ENCODE results near the gene NPPB. TPM values are rescaled to one million over a fixed set of nuclear protein-coding genes. Genes with fewer than 3 reads are reported as not detected.

Gene NPPB
- total and polyA plus RNA-seq, 8 donors = not detected

DNA sequence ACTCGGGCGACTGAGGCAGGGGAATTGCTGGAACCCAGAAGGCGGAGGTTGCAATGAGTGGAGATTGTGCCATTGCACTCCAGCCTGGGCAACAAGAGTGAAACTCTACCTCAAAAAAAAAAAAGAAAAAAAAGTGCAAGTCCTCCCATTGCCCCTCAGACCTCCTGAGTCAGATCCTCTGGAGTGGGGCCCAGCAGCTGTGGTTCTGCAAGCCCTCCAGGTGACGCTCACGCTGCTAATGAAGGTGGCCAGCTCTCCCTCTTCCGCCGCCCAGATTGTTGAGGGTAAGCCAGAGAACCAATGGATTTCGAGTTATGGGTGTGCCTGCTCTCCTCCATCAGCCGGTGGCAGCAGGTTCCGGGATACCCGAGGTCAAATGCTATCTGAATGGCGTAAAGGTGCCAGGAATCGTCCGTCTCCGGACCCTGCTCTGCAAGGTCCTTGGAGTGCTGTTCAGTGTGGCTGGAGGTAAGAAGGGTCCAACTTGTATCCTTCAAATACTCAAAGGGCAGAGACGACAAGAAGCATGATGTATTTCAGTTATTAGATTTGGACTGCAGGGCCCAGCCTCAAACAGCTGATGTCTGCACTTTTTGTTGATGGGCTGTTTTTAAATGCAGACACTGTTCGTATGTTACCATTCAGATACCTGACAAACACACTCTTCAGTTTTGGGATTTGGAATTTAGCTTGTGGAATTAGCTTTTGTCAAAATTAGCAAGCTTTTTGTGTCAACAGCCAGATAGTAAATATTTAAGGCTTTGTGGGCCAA, 35.2 kb downstream of the NPPB start:
- no peaks in the 10 kb centered on the region for H3K4me1 ChIP-seq
- H3K9me3 ChIP-seq = no peaks in the 10 kb centered on the region
- intact Hi-C loops (cut with DNase I) = no loop called here
- no peak for DNase-seq
- no peaks in the 10 kb centered on the region for H3K27me3 ChIP-seq
- no peak overlapping the region for H3K27ac ChIP-seq
- H3K4me3 ChIP-seq = no peak overlapping the region
- peaks cover 0 to 99% of the 10 kb centered on the region in 2 donors for H3K36me3 ChIP-seq
- ATAC-seq = no peak
- TF ChIP-seq, protein P1, sequence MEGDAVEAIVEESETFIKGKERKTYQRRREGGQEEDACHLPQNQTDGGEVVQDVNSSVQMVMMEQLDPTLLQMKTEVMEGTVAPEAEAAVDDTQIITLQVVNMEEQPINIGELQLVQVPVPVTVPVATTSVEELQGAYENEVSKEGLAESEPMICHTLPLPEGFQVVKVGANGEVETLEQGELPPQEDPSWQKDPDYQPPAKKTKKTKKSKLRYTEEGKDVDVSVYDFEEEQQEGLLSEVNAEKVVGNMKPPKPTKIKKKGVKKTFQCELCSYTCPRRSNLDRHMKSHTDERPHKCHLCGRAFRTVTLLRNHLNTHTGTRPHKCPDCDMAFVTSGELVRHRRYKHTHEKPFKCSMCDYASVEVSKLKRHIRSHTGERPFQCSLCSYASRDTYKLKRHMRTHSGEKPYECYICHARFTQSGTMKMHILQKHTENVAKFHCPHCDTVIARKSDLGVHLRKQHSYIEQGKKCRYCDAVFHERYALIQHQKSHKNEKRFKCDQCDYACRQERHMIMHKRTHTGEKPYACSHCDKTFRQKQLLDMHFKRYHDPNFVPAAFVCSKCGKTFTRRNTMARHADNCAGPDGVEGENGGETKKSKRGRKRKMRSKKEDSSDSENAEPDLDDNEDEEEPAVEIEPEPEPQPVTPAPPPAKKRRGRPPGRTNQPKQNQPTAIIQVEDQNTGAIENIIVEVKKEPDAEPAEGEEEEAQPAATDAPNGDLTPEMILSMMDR (IDR thresholded peaks at IDR 0.05) = no peak

GRCh38 chr1:11822091-11822490, 36.7 kb downstream of the NPPB start:
- TF ChIP-seq, protein P1 (IDR thresholded peaks at IDR 0.05) = no peak
- Histone ChIP-seq H3K9me3 (no peaks in the 10 kb centered on the region), H3K4me3 (no peak overlapping the region), H3K4me1 (no peaks in the 10 kb centered on the region), H3K36me3 (peaks cover 0 to 99% of the 10 kb centered on the region in 2 donors), H3K27me3 (no peaks in the 10 kb centered on the region), H3K27ac (no peak overlapping the region)
- ATAC-seq (no peak), DNase-seq (no peak)
- intact Hi-C loops (cut with DNase I) = no loop called here

DNA sequence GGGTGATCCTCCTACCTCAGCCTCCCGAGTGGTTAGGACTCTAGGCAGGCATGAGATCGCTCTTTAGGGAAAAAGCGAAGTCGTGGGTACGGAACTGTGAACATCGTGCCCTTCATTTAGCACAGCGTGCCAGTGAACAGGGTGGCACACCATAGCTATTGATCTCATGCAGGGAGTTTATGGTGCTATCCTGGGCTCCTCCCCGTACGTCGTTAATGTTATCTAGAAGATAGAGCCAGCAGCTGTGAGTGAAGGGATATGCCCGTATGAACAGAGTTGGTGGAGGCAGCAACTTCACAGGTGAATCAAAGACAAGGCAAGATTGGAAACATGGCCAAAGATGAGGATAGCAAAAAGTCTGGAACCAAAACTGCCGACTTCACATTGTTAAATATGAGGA, 41.6 kb downstream of the NPPB start:
- Histone ChIP-seq H3K27me3 (no peaks in the 10 kb centered on the region), H3K27ac (no peak overlapping the region), H3K36me3 (peaks cover 0 to 86% of the 10 kb centered on the region in 2 donors), H3K4me3 (no peak overlapping the region), H3K9me3 (no peaks in the 10 kb centered on the region), H3K4me1 (peaks cover 0 to 30% of the 10 kb centered on the region in 2 donors)
- intact Hi-C loops (cut with DNase I) = no loop called here
- no peak for DNase-seq
- no peak for ATAC-seq
- TF ChIP-seq, protein P1 (IDR thresholded peaks at IDR 0.05) = no peak

DNA sequence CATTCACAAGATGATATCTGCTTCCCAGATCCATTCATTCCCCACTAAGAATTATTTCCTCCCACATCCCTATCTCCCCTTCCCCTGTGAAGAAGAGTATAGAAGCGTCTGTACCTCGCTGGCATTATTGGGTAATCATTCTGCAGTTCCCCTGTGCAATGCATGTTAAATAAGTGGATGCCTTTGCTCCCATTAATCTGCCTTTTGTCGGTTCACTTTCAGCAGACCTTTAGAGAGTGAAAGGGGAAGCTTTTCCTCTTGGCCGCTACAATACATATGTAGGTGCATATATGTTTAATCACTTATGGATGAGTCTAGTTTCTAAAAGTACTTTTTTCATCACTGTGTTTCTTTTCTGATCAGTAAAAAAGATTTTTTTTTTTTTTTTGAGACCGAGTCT, 45.7 kb downstream of the NPPB start:
- Histone ChIP-seq H3K27me3 (no peaks in the 10 kb centered on the region), H3K4me1 (peaks cover 0 to 55% of the 10 kb centered on the region in 2 donors), H3K36me3 (peaks cover 0 to 80% of the 10 kb centered on the region in 2 donors), H3K4me3 (no peak overlapping the region), H3K9me3 (no peaks in the 10 kb centered on the region), H3K27ac (no peak overlapping the region)
- ATAC-seq = no peak
- intact Hi-C loops (cut with DNase I) = no loop called here
- no peak for DNase-seq
- TF ChIP-seq, protein P1 (IDR thresholded peaks at IDR 0.05) = no peak

Other genes starting within 250 kb of the NPPB start
- 10 to 100 TPM in 1 of 2 donors, 1 to 10 TPM in 1; 8.0 to 12.7 TPM for gene FBXO2, start 204.5 kb downstream of the NPPB start, total RNA-seq
- gene FBXO2, start 204.5 kb downstream of the NPPB start, polyA plus RNA-seq (ENCODE audit: insufficient read length in 6 of 6) = under 1 TPM; 0.57 to 0.92 (median 0.76) TPM
- gene FBXO44, start 204.1 kb downstream of the NPPB start, total RNA-seq = 10 to 100 TPM; 13.8 to 21.1 TPM
- gene FBXO44, start 204.1 kb downstream of the NPPB start, polyA plus RNA-seq (ENCODE audit: insufficient read length in 6 of 6) = 10 to 100 TPM; 12.1 to 17.1 (median 14.6) TPM
- gene FBXO6, start 194.7 kb downstream of the NPPB start, total RNA-seq = 10 to 100 TPM; 13.4 to 15.2 TPM
- 1 to 10 TPM; 4.7 to 7.1 (median 5.8) TPM for gene FBXO6, start 194.7 kb downstream of the NPPB start, polyA plus RNA-seq (ENCODE audit: insufficient read length in 6 of 6)
- 10 to 100 TPM; 25.7 to 28.0 TPM for gene MAD2L2, start 177.8 kb downstream of the NPPB start, total RNA-seq
- 10 to 100 TPM; 44.5 to 56.1 (median 46.8) TPM for gene MAD2L2, start 177.8 kb downstream of the NPPB start, polyA plus RNA-seq (ENCODE audit: insufficient read length in 6 of 6)
- gene DRAXIN, start 167.2 kb downstream of the NPPB start, total RNA-seq = under 1 TPM; 0.10 to 0.61 TPM
- gene DRAXIN, start 167.2 kb downstream of the NPPB start, polyA plus RNA-seq (ENCODE audit: insufficient read length in 6 of 6) = 1 to 10 TPM; 2.2 to 3.2 (median 2.5) TPM
- 10 to 100 TPM; 49.0 to 95.8 TPM for gene AGTRAP, start 122.8 kb downstream of the NPPB start, total RNA-seq
- gene AGTRAP, start 122.8 kb downstream of the NPPB start, polyA plus RNA-seq (ENCODE audit: insufficient read length in 6 of 6) = 10 to 100 TPM; 24.7 to 29.8 (median 27.5) TPM
- 10 to 100 TPM in 1 of 2 donors, 1 to 10 TPM in 1; 5.7 to 14.4 TPM for gene C1orf167, start 96.8 kb downstream of the NPPB start, total RNA-seq
- under 1 TPM in 3 of 6 donors, not detected in 3; 0.24 to 0.64 (median 0.54) TPM for gene C1orf167, start 96.8 kb downstream of the NPPB start, polyA plus RNA-seq (ENCODE audit: insufficient read length in 6 of 6)
- 10 to 100 TPM; 34.2 to 44.5 TPM for gene MTHFR, start 53.0 kb downstream of the NPPB start, total RNA-seq
- gene MTHFR, start 53.0 kb downstream of the NPPB start, polyA plus RNA-seq (ENCODE audit: insufficient read length in 6 of 6) = 10 to 100 TPM; 16.5 to 29.3 (median 22.3) TPM
- gene CLCN6, start 52.8 kb downstream of the NPPB start, total RNA-seq = 10 to 100 TPM; 17.7 to 43.4 TPM
- 10 to 100 TPM; 17.2 to 23.9 (median 20.7) TPM for gene CLCN6, start 52.8 kb downstream of the NPPB start, polyA plus RNA-seq (ENCODE audit: insufficient read length in 6 of 6)
- gene NPPA, start 11.2 kb downstream of the NPPB start, total RNA-seq = 1 to 10 TPM; 1.6 to 2.7 TPM
- 1 to 10 TPM in 3 of 6 donors, under 1 TPM in 3; 0.51 to 1.8 (median 0.92) TPM for gene NPPA, start 11.2 kb downstream of the NPPB start, polyA plus RNA-seq (ENCODE audit: insufficient read length in 6 of 6)
- 10 to 100 TPM; 42.9 to 43.3 TPM for gene KIAA2013, start 67.5 kb upstream of the NPPB start, total RNA-seq
- 10 to 100 TPM; 26.2 to 33.3 (median 31.1) TPM for gene KIAA2013, start 67.5 kb upstream of the NPPB start, polyA plus RNA-seq (ENCODE audit: insufficient read length in 6 of 6)
- gene PLOD1, start 75.8 kb upstream of the NPPB start, total RNA-seq = 100 to 1,000 TPM; 114 to 159 TPM
- 100 to 1,000 TPM; 122 to 153 (median 131) TPM for gene PLOD1, start 75.8 kb upstream of the NPPB start, polyA plus RNA-seq (ENCODE audit: insufficient read length in 6 of 6)
- 10 to 100 TPM; 75.4 to 82.0 TPM for gene MFN2, start 121.5 kb upstream of the NPPB start, total RNA-seq
- gene MFN2, start 121.5 kb upstream of the NPPB start, polyA plus RNA-seq (ENCODE audit: insufficient read length in 6 of 6) = 10 to 100 TPM; 45.4 to 53.6 (median 49.1) TPM
- gene MIIP, start 160.6 kb upstream of the NPPB start, total RNA-seq = 10 to 100 TPM; 26.8 to 42.3 TPM
- 10 to 100 TPM; 15.4 to 30.8 (median 20.4) TPM for gene MIIP, start 160.6 kb upstream of the NPPB start, polyA plus RNA-seq (ENCODE audit: insufficient read length in 6 of 6)
- gene TNFRSF8, start 204.4 kb upstream of the NPPB start, total RNA-seq = 1 to 10 TPM in 1 of 2 donors, under 1 TPM in 1; 0.99 to 2.8 TPM
- under 1 TPM; 0.11 to 0.34 (median 0.18) TPM for gene TNFRSF8, start 204.4 kb upstream of the NPPB start, polyA plus RNA-seq (ENCODE audit: insufficient read length in 6 of 6)